ENCODE measurements around the gene TMEM179. TPM values are rescaled to one million over a fixed set of nuclear protein-coding genes. Genes with fewer than 3 reads are reported as not detected.

TMEM179 gene
- total RNA-seq, 6 donors from 2014 or later: not detected

DNA sequence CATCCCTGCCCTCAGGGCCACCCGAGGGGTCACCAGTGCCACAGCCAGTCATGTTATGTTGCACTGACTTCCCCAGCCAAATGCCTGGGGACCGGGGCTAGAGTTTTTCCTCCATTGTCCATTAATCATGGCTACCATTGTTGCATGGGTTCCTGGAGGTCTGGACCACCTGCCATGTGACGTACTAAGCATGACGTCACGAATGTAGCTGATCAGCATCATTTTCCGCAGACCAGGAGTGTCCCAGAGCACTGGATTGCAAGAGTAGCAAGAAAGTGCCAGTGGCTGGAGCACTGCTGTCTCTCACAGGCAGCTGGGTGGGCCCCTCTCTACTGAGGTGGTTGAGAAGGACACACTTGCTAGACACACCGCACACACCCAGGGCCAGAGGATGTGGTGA lies 31.9 kb downstream of the TMEM179 start:
- WGBS, 2 donors: 87 to 91% methylated on average over 5 to 6 of the region's 7 CpGs
- TF ChIP-seq, protein P1, sequence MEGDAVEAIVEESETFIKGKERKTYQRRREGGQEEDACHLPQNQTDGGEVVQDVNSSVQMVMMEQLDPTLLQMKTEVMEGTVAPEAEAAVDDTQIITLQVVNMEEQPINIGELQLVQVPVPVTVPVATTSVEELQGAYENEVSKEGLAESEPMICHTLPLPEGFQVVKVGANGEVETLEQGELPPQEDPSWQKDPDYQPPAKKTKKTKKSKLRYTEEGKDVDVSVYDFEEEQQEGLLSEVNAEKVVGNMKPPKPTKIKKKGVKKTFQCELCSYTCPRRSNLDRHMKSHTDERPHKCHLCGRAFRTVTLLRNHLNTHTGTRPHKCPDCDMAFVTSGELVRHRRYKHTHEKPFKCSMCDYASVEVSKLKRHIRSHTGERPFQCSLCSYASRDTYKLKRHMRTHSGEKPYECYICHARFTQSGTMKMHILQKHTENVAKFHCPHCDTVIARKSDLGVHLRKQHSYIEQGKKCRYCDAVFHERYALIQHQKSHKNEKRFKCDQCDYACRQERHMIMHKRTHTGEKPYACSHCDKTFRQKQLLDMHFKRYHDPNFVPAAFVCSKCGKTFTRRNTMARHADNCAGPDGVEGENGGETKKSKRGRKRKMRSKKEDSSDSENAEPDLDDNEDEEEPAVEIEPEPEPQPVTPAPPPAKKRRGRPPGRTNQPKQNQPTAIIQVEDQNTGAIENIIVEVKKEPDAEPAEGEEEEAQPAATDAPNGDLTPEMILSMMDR (IDR thresholded peaks at IDR 0.05): no peak
- no peak for TF ChIP-seq POLR2AphosphoS5 (IDR thresholded peaks at IDR 0.05)
- no peak for TF ChIP-seq EP300 (IDR thresholded peaks at IDR 0.05)
- TF ChIP-seq POLR2A (IDR thresholded peaks at IDR 0.05): no peak
- peaks cover 0 to 6% (median 2%) of the 10 kb centered on the region in 4 donors for H3K27me3 ChIP-seq

GRCh38 chr14:104572024-104572626 lies 32.4 kb downstream of the TMEM179 start:
- Histone ChIP-seq H3K4me1 (no peaks in the 10 kb centered on the region), H3K27me3 (peaks cover 0 to 6% (median 2%) of the 10 kb centered on the region in 4 donors), H3K9me3 (no peaks in the 10 kb centered on the region), H3K4me3 (no peak overlapping the region), H3K27ac (no peak overlapping the region), H3K36me3 (no peaks in the 10 kb centered on the region)
- ATAC-seq (ENCODE audit: low FRiP score in 2 of 2): no peak
- TF ChIP-seq, protein P1 (IDR thresholded peaks at IDR 0.05): no peak
- WGBS, 2 donors: 67 to 70% methylated on average over 3 to 11 of the region's 11 CpGs
- no peak for DNase-seq

More for the DNA sequence above, 31.9 kb downstream of the TMEM179 start:
- ATAC-seq (ENCODE audit: low FRiP score in 2 of 2) (no peak), DNase-seq (no peak)
- H3K36me3 ChIP-seq: no peaks in the 10 kb centered on the region
- no peaks in the 10 kb centered on the region for H3K4me1 ChIP-seq
- no peak overlapping the region for H3K4me3 ChIP-seq
- no peaks in the 10 kb centered on the region for H3K9me3 ChIP-seq
- H3K27ac ChIP-seq: no peak overlapping the region

DNA sequence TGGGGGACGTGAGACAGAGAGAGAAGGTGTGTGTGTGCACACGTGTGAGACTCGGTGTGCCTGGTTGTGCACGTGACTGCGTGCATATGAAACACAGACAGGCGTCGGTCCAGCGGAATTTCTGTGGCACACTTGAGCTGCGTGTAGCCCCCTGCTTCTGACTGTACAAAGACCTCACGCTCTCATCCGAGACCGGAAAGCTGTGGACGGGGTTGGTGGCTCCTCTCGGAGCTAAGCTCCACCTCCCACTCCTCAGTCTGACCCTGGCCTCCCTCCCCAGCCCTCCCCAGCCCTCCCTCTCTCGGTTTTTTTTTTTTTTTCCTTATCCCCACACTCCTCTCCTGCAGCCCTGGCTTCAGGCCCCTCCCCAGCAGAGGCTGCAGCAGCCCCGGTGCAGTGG lies 33.3 kb downstream of the TMEM179 start:
- DNase-seq: no peak
- H3K9me3 ChIP-seq: no peaks in the 10 kb centered on the region
- WGBS, 2 donors: 45 to 60% methylated on average over 13 to 16 of the region's 16 CpGs
- H3K4me3 ChIP-seq: no peak overlapping the region
- no peak for TF ChIP-seq POLR2A (IDR thresholded peaks at IDR 0.05)
- no peak for TF ChIP-seq POLR2AphosphoS5 (IDR thresholded peaks at IDR 0.05)
- TF ChIP-seq EP300 (IDR thresholded peaks at IDR 0.05): no peak
- TF ChIP-seq, protein P1 (IDR thresholded peaks at IDR 0.05): no peak
- H3K27ac ChIP-seq: no peak overlapping the region
- no peak for ATAC-seq (ENCODE audit: low FRiP score in 2 of 2)
- H3K27me3 ChIP-seq: peaks cover 0 to 6% (median 0%) of the 10 kb centered on the region in 4 donors
- no peaks in the 10 kb centered on the region for H3K36me3 ChIP-seq
- no peaks in the 10 kb centered on the region for H3K4me1 ChIP-seq

DNA sequence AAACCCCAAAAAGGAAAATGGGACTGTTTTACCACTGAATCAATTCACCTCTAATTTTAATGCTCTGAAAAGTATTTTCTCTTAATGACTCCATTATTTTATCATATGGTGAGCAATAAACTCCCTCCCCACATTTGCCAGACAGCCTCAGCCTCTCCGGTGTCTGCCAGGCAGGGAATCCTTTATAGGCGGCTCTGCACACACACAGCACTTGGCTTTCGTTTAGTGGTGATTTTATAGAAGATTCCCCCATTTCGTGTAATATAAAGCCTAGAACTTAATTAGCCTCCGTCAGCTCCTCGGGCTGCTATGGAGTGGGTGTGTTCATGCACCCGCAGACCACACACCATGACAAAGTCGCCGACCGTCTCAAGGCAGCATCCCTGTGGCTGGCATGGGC lies 35.1 kb downstream of the TMEM179 start:
- Histone ChIP-seq H3K27ac (no peak overlapping the region), H3K36me3 (no peaks in the 10 kb centered on the region), H3K9me3 (no peaks in the 10 kb centered on the region), H3K27me3 (peaks cover 0 to 19% (median 0%) of the 10 kb centered on the region in 4 donors), H3K4me3 (no peak overlapping the region), H3K4me1 (no peaks in the 10 kb centered on the region)
- DNase-seq (no peak), ATAC-seq (ENCODE audit: low FRiP score in 2 of 2) (no peak)
- WGBS, 2 donors: 76% methylated on average over 8 to 10 of the region's 10 CpGs
- TF ChIP-seq, protein P1 (IDR thresholded peaks at IDR 0.05): no peak
- no peak for TF ChIP-seq POLR2A (IDR thresholded peaks at IDR 0.05)
- TF ChIP-seq POLR2AphosphoS5 (IDR thresholded peaks at IDR 0.05): no peak
- TF ChIP-seq EP300 (IDR thresholded peaks at IDR 0.05): no peak

DNA sequence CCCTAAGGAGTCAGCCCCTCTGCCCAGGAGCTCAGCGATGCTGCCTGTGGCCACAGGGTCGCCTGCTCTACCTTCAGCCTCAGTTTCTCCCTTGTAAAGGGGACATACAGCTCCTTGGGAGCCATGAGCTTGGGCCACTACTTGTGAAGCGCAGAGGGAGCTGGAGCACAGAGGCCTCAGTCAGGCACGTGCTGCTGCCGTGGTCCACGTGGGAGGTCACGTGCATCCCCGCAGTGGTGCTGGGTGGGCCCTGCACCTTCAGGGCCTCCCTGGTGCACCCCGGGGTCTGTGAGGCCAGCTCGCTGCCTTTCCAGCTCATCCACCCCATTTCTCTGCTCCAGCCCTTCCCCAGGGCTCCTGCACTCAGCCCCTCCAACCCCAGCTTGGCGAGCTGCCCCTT lies 36.0 kb downstream of the TMEM179 start:
- no peak overlapping the region for H3K4me3 ChIP-seq
- H3K27me3 ChIP-seq: peaks cover 0 to 19% (median 0%) of the 10 kb centered on the region in 4 donors
- peaks cover 6 to 7% (median 7%) of the 10 kb centered on the region in 4 donors for H3K4me1 ChIP-seq
- DNase-seq (no peak), ATAC-seq (ENCODE audit: low FRiP score in 2 of 2) (no peak)
- no peak overlapping the region for H3K27ac ChIP-seq
- TF ChIP-seq POLR2AphosphoS5 (IDR thresholded peaks at IDR 0.05) (no peak), POLR2A (IDR thresholded peaks at IDR 0.05) (no peak), EP300 (IDR thresholded peaks at IDR 0.05) (no peak)
- TF ChIP-seq, protein P1 (IDR thresholded peaks at IDR 0.05): no peak
- WGBS, 2 donors: 74 to 100% methylated on average over 1 to 9 of the region's 11 CpGs
- no peaks in the 10 kb centered on the region for H3K36me3 ChIP-seq
- no peaks in the 10 kb centered on the region for H3K9me3 ChIP-seq

Measured in upper lobe of left lung (tissue), 6 donors.